ENCODE measurements around the gene NAV2.

NAV2 gene

DNA sequence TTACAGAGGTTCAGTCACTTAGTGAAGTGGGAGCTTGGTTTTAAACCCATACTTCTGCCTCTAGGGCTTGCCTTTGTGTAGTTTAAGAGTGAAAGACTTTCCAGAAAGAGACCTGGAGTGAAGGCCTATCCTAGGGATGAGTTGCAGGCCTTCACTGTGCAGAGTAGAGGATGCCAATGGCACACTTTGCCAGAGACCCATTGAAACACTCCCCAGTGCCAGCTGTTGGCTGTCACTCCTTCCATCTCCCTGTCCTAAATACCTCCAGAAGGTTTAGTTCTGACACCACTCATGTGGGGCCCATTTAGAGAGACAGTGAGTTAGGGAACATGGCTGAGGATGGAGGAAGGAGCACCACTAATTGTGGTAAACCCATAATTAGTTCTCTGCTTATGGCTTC, 31.5 kb downstream of the NAV2 start:
- no peak for DNase-seq

DNA sequence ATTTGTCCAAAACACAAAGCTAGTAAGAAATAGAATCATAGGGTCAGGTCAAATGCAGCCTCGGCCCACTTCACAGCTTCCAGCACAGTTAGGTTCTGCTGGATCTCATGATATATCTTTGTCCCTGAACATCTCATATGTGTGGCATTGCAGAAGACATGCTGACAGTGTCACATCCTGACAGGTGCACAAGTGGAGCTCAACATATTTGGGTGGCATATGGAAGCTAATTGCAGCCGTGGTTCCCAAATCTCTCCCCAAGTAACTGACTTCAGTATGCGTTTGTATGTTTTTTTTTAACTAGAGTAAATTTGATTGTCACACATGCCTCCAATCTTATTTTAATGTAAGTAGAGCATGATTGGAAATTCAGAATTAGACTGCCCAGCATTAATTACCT, 33.4 kb downstream of the NAV2 start:
- DNase-seq, result no peak

DNA sequence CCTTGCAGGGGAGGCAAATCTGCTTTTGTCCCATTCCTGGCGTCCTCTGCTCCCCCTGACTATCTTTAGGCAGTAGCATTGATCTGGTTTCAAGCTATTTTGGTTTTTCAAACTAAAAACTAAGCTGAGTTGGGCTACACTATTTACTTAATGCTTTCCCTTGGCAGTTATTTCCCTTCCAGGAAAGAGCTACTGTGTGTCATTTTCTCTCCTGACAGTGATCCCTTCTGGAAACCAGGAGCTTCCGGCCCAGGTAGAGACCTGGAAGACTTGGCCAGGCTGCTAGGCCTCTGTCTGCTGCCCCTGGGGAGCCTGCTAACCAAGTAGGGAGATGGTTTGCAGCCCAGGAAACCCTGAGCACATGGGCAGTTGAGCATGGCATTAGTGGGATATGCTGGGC, 35.0 kb downstream of the NAV2 start:
- DNase-seq, result no peak

DNA sequence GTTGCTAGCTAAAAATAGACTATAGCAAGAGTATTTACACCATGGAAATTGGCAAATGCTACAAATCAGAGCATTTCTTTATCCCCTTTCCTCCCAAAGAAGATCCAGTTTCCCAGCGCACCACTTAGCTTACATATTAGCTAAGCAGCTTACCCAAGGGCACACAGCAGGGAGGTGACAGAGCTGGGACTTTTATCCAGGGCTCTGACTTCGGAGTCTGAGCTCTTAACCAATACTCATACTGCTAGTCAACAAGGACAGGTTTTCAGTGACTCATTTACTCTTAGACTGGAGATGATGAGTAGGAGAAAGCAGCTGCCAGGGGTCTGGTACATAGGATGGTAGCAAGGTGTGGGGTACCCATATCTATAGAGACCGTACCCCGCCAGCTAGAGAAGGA, 38.4 kb downstream of the NAV2 start:
- DNase-seq, result no peak

DNA sequence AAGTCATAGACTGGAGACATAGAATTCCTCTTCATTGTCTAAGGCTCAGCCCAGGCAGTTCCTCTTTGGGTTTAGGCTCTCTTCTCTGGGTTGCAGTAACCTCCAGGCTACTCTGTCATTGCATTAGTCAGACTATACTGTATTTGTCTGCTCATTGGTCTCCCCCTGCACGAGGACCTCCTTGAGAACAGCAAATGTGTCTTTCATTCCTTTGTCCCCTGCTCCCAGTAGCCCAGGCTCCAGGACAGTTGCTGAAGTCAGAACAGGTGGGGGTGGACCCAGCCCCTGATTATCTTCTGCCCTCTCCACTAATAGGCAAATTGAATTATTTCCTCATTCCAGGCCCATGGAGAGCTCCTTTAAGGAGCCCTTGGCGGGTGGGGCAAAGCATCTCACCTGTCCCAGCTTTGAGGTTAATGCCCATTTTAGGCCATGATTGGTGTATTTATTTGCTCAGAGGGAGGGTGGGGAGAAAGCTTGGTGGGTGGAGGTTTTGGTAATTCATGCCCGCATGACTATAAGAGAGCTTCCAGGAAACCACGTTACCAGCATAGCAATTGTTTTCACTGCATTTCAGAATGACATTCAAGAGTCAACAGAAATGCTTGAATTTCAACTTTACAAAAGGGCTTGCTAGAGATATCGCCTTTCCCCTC, 40.9 kb downstream of the NAV2 start:
- no peak for DNase-seq

DNA sequence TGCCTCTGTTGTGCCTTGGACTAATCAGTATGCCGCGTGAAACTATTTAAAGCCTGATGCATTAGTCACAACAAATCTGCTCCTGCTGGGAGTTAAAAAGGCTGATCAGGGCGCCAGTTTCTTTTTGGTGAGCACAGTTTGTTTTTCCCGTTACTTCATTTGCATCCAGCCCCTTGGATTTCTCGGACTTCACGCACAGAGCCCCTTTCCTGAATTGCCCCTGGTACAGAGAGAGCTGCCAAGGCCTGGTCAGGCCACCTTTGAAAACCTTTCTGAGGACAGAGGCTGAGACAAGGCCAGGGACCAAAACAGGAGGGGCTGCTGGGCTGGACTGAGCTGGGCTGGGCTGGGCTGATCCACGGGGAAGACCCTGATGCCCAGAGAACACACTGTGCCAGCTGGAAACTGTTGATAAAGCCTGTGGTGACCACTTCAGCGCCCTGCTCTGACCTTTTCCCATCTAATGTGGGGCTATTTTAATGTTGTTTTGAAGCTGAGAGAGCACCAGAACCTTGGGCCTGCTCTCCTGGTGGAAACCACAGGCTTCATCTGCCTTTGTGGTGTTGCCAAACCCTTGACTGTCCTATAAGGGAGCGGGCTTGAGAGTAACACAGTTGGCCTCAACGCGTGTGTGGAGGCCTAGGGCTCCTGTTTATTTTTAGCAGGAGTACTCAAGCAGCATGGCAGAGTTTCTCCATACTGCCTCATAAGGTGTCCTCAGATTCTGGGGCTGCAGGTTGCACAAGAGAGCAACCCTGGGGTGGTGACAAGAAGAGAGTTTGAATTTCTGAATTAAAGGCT, 44.2 kb downstream of the NAV2 start:
- no peak for DNase-seq

DNA sequence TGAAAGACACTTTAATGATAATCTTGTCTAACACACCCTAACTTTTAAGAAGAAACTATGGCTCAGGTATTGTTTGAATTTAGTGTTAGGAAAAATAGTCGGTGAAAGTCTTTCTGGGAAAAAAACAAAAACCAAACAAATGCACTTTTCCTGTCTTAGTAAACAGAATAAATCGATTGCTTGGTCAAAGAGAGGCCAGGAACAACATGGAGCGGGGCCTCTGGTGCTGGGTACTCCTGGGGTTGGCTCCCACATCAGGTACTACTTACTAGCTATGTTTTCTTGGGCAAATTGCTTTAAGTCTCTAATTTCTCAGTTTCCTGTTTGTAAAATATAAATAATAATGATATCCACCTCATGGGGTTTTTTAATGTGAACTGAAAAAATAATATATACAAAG, 46.8 kb downstream of the NAV2 start:
- DNase-seq, result no peak

DNA sequence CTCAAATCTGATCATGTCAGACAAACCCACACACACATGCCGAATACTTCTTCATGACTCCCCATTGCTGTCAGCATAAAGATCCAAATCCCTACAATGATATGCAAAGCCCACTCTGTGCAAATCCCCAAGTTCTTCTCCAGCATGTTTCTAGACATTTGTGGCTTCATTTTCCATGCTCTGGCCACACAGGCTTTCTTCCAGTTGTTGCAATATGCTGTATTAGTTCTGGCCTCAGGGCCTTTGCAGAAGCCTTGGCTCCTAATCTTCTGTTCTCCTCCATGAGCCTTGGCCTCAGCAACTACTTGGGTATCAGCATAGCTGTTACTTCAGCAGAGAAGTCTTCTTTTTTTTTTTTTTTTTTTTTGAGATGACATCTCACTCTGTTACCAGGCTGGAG, 49.6 kb downstream of the NAV2 start:
- DNase-seq, result no peak

DNA sequence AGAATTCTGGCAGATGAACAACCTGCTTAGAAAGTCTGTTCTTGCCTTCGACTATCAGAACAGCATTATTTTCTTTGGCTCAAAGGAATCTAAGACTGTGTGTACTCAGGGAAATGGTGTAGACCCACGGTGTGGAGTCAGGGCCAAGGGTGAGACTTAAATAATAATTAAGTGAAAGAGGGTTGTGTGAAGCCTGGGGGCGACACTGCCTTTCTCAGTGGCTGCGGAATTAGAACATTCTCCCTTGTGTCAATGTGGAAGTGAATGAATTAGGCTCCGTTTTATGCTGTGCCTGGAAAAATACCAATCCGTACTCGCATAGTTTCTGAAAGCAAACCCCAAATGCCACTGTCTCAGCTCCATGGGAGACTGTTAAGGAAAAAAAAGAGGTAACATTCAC, 50.7 kb downstream of the NAV2 start:
- DNase-seq, result no peak

DNA sequence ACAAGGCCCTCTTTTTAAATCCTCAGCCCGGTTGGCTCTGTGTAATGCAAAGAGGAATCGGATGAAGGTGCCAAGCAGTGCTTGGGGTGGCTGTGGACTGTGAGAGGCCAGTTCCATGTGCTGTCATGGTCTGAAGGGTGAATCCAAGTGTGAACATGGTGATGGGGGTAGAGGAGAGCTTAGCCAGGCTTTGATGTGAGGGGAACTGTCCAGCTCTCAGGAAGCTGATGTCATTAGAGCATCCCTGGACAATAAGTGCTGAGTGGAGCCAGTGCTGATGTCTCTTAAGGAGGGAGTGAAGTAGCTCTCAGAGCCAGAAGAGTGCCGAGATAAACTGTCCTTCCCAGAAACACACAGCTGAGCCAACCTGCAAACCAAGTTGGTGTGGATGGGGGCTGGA, 53.6 kb downstream of the NAV2 start:
- no peak for DNase-seq

DNA sequence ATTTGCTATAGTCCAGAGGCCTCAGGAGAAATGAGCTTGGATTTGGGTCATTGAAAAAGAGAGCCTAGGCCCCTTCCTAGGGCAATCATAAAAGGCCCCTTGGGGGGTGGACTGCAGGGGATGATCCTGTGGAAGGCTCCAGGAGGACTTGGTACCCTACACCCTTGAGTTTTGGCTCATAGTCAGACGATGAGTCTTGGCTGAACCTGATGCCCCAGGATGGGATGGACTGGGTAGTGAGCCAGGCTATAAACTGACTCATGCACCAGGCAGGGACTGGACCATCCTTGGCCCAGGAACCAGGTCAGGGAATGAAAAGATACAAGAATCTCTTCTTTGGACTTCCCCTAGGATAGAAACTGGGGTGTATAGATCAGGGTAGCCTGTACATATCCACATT, 54.2 kb downstream of the NAV2 start:
- no peak for DNase-seq

DNA sequence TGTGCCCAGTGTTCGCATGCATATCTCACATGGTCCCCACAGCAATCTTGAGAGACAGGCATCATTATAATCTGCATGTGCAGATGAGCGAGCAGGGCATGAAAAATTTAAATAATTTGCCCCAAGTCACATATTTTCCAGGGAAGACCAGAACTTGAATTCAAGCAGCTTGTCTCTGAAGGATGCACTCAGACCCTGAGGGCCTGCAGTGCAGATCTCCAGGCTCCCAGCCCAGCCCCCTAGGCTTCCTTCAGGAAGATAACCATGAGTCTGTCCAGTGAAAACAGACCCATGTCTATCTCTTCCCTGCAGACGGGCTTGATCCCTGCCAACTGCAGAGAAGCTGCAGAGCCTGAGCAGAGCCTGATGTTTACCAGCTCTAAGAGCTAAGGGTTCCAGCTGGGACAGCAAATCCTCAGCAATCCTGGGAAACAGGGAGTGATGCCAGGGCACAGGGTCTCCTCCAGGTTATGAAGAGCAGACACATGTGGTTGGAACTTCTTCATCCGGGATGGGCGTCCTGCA, 55.1 kb downstream of the NAV2 start:
- DNase-seq, result no peak

DNA sequence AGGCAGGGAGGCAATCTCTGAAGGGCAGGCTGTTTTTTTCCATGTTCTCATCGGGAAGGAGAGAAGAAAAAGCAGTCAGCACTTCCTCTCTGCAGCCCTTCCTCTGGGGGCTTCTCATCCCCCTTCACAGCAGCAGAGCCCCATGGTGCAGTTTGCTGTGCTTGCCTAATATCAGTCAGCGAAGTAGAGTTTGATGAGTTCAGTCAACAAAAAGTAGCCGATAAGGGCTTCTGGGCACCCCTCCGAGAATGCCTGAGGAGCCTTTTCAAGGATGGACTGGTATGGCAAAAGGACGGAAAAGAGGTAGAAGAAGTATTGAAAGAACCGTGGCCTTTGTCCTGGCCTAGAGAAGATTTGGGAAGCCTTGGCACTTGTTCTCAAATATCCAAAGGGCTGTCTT, 55.6 kb downstream of the NAV2 start:
- no peak for DNase-seq

DNA sequence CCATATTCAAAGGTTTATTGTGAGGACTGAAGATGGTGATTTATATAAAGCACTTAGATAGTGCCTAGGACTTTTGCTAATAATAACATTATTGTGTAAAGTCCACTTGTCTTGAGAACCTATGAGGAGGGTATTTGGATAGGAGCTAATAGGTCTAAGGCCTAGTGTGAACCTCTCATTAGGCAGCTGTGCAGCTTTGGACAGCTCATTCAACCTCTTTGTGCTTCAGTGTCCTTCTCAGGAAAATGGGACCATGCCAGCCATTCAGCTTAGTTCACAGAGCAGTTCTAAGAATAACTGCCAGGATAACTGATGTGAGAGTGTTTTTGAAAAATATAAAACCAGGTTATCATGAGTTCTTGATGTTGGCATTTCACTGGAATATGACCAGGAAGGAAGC, 56.2 kb downstream of the NAV2 start:
- no peak for DNase-seq

DNA sequence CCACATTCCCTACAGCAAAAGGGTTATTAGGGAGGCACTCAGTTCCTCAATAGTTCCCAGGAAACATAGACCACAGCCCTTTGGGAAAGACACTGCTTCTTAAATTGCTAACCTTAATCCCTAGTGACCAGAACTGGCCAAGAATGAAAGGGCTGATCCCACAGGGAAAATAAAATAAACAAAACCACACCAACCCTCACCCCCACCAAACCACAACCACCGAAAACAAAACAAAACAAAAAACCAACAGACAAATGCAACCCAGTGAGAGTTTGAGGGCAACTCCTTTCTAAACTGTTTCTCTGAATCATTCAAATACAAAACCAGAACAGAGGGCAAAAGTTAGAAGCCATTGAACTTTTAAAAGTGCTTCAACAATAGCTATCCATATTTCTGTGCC, 57.2 kb downstream of the NAV2 start:
- no peak for DNase-seq

DNA sequence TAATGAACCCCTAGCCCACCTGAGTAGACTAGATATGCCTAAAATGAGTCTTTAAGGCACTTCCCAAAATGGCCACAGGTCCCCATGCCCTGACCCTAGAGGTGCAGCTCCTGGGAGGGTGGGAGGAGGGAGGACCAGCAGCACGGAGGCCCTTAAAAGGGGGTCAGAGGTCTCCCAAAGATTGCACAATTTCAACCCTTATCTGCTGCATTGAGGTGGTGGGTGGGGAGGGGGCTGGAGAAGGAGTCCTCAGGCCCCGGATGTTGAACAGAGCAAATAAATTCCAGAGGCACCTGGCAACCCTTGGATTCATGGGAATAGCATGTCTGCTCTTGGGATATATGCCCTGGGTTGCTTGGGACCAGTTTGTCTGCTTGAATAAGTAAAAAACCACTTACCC, 57.6 kb downstream of the NAV2 start:
- no peak for DNase-seq

DNA sequence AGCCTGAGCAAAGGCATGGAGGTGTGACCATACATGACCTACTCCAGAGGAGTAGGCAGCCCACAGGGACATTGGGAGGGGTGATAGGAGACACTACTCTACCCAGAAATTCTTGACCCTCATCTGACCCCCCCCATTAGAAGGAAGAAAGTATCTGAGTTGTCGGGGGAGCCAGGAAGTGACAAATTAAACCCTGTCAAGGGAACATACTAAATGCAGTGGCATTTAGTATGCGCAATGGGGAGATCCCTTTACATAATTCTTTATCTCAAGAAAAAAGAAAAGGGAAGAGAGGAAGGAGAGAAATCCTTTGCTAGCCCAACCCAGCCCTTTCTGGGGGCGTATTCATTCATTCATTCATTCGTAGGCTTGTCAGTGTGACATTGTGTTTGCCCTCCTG, 58.8 kb downstream of the NAV2 start:
- DNase-seq, result no peak

DNA sequence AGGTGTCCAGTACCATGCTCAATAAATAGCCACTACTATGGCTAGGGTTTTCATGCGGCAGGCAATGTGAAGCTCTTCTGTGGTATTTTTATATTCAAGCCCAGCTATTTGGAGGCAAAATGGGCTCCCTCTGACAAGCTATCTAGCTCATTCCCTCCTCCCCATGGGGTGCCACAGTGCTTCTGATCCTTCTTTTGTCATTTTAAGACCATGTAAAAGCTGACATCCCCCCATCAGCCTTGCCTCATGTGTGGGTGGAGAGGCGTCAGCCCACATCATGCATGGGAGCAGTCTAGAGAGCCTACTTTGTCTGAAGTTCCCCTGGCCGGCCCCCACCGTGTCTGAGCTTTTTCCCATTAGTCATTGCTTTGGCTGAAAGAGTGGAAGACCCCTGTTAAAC, 59.8 kb downstream of the NAV2 start:
- no peak for DNase-seq

DNA sequence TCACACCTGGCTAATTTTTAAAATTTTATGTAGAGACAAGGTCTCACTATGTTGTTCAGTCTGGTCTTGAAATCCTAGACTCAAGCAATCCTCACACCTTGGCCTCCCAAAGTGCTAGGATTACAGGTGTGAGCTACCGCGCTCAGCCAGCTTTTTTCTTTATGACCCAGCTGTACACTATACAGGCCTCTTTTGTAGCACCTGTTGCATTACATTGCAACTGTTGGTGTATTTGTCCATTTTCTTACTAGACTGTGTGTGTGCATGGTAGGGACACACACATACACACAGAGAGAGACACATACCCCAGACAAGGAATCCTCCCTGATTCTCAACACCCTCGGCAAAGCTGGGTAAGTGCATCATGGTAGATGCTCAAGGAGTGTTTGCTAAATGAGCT, 61.7 kb downstream of the NAV2 start:
- no peak for DNase-seq

DNA sequence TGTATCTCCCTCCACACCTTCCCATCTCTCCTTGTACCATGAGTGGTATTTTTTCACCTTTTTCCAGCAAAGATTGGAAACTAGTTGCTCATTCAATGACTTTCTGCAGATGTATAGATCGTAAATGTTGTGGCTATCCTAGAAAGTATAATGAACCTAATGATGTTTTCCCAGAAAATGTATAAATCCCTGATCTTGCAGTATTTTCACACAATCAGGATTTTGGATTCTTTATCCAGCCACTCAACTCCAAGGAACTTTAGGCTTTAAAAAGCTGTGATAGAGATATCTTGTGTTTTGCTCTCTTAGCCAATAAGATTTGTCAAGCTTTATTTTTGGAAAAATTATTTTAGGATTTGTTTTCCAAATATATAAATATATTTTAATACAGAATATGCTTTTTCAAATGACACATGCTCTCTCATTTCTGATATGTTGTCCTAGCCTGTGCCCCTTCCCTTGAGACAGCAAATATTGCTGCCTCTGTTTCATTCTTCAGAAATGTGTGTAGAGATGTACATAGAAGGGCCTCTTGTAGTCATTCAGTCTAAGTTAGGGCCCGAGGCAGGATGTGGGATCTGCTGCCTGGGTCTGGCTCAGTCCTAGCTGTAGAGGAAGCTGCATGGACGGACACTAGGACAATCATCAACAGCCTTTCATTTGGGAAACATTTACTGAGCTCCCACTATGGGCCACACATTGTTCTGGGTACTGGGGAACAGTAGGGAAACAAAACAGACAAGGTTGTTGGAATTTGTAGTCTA, 62.4 kb downstream of the NAV2 start:
- DNase-seq, result no peak

DNA sequence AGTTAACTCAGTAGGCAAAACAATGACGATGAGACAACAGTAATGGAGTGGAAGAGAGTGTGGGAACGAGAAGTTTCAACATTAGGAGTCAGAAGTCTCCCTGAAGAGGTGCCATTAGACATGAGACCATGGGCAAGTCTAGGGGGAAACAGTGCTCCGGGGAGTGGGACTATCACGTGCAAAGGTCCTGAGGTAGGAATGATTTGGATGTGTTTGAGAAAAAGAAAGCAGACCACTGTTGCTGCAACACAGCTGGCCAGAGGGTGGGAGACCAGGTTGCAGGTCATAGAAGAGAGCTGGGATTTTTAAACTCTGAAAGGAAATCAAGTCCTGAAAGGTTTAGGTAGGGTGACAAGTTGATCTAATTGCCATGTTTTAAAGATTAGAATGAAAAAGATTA, 63.0 kb downstream of the NAV2 start:
- no peak for DNase-seq

DNA sequence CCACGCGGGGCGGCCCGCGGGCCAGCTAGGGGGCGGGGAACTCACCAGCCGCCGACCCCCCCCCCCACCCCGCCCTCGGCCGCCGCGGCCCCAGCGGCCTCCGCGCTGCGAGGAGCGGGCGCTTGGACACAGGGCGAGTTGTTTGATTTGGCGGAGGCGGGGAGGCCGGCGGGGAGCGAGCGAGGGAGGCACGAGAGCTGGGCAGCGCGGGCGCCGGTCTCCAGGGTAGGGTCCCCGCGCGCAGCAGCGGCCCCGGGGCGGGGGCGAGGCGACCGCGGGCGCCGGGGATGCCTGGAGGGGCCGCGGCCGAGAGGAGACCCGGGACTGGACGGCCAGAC, 64.4 kb downstream of the NAV2 start:
- no peak for DNase-seq

DNA sequence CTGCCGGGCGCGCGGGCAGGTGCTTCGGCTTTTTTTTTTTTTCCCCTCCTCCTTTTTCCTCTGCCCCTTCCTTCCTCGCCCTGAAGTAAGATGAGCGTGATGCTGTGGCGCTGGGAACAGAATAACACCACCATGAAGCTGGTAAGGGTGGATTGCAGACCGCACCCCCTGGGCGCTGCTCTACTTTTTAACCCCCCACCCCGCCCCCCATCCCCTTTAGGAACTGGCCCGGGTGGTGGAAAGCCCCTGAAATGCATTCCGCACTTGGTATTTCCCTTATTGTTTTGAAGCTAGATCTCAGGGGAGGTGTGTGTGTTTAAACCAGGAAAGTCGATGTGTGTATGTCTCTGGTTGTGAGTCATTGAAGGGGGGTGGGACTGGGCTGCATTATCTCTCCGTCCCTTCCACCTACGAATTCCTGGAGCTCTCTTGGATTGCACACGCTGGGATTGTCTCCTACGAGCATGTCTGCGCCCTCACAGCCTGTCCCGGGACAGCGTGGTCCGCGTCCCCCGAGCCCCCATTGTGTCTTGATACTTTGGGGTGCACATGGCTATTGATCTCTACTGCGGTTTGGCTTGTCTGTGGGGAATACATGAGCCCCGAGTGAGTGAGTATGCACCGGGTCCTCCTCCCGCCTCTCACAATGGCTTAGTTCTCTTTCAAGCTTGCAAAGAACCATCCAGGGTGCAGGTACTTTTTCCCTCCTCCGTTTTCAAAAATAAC, 64.9 kb downstream of the NAV2 start:
- DNase-seq, result no peak
